Activated CD8-positive, alpha-beta memory T cell treated with anti-CD3 and anti-CD28 coated beads, Interleukin-2, amount 50 U/mL, for 24 hours (primary cell): ENCODE results near the gene PIGN.
"Not testable (repeated sequence)": the region's sequence is repeated elsewhere in the genome, so short reads cannot be mapped to it uniquely, and the experiment has no call there.

ENCODE experiments used
- DNase-seq: peaks from one replicate; pipeline ENCODE4 v3.0.0-alpha.2; 2020; ENCODE audit errors: extremely low read depth

Gene PIGN

GRCh38 chr18:62066102-62066818 lies 120.6 kb downstream of the PIGN start:
- no peak for DNase-seq

- DNase-seq: no peak
Measured at GRCh38 chr18:62064361-62064760, 122.5 kb downstream of the PIGN start.

GRCh38 chr18:62061821-62062478 lies 124.9 kb downstream of the PIGN start:
- DNase-seq: no peak

GRCh38 chr18:62060820-62061219 lies 126.0 kb downstream of the PIGN start:
- no peak for DNase-seq

- no peak for DNase-seq
Measured at GRCh38 chr18:62054929-62055498, 131.8 kb downstream of the PIGN start.

- DNase-seq: no peak
Measured at GRCh38 chr18:62048279-62048678, 138.6 kb downstream of the PIGN start.

GRCh38 chr18:62045316-62045715 lies 141.5 kb downstream of the PIGN start:
- no peak for DNase-seq

- DNase-seq: no peak
Measured at GRCh38 chr18:62044490-62045000, 142.3 kb downstream of the PIGN start.

- no peak for DNase-seq
Measured at GRCh38 chr18:62037989-62038778, 148.7 kb downstream of the PIGN start.

- no peak for DNase-seq
Measured at GRCh38 chr18:62037012-62037742, 149.7 kb downstream of the PIGN start.

- DNase-seq: not testable (repeated sequence)
Measured at GRCh38 chr18:62034286-62034685, 152.6 kb downstream of the PIGN start.

GRCh38 chr18:62033756-62034155 lies 153.1 kb downstream of the PIGN start:
- DNase-seq: no peak

- DNase-seq: no peak
Measured at GRCh38 chr18:62033207-62033606, 153.6 kb downstream of the PIGN start.

GRCh38 chr18:62030091-62030985 lies 156.5 kb downstream of the PIGN start:
- DNase-seq: no peak

GRCh38 chr18:62028715-62029114 lies 158.1 kb downstream of the PIGN start:
- no peak for DNase-seq

- no peak for DNase-seq
Measured at GRCh38 chr18:62027914-62028520, 158.8 kb downstream of the PIGN start.

GRCh38 chr18:62026586-62026985 lies 160.3 kb downstream of the PIGN start:
- DNase-seq: no peak

- no peak for DNase-seq
Measured at GRCh38 chr18:62024983-62025382, 161.9 kb downstream of the PIGN start.

GRCh38 chr18:62023536-62023935 lies 163.3 kb downstream of the PIGN start:
- no peak for DNase-seq

GRCh38 chr18:62018759-62019041 lies 168.2 kb downstream of the PIGN start:
- DNase-seq: no peak
